WTC11 (cell line): ENCODE data around the gene XIAP. TPM values are rescaled to one million over a fixed set of nuclear protein-coding genes. Genes with fewer than 3 reads are reported as not detected.
"Not testable (repeated sequence)": the region's sequence is repeated elsewhere in the genome, so short reads cannot be mapped to it uniquely, and the experiment has no call there.

ENCODE experiments used
- ATAC-seq: fragments of 200-7000 bp; cut with Tn5 transposase; 2 replicates; pipeline ENCODE4 v1.10.0; 2021; ENCODE audit warnings: mild to moderate bottlenecking, moderate library complexity
- Bru-seq: library from RNA; stranded (reverse); fragments of 400-500 nt; gene quantifications from one replicate; lab custom pipeline; 2021; lab: Mats Ljungman, UMichigan
- CTCF ChIA-PET: fragments of 300-600 bp; sonication (Branson Sonifier 250); formaldehyde crosslinking; loops from one replicate; lab custom pipeline; 2021; ENCODE audit warnings: antibody characterized with exemption; lab: Charles Lee
- POLR2A ChIA-PET: fragments of 350-600 bp; sonication (Branson Sonifier 250); formaldehyde crosslinking; loops from one replicate; lab custom pipeline; 2021; ENCODE audit warnings: antibody characterized with exemption; lab: Charles Lee
- DNase-seq: peaks from one replicate; pipeline ENCODE4 v3.0.0; 2021; ENCODE audit warnings: low spot score
- H3K27ac Mint-ChIP-seq: 2 replicates; pipeline ENCODE4 v1.8.0; 2021; ENCODE audit warnings: mixed read lengths
- H3K27me3 Mint-ChIP-seq: 2 replicates; pipeline ENCODE4 v1.8.0; 2021; ENCODE audit warnings: low read depth, mild to moderate bottlenecking, moderate library complexity, mixed read lengths
- H3K36me3 Mint-ChIP-seq: 2 replicates; pipeline ENCODE4 v1.8.0; 2021; ENCODE audit warnings: mixed read lengths
- H3K4me1 Mint-ChIP-seq: 2 replicates; pipeline ENCODE4 v1.8.0; 2022; ENCODE audit warnings: mixed read lengths
- H3K4me3 Mint-ChIP-seq: 2 replicates; pipeline ENCODE4 v1.8.0; 2021; ENCODE audit warnings: mild to moderate bottlenecking, moderate library complexity, mixed read lengths
- H3K9me3 Mint-ChIP-seq: 2 replicates; pipeline ENCODE4 v1.8.0; 2021; ENCODE audit warnings: mixed read lengths
- ARID4B ChIP-seq: sonication (generic); formaldehyde crosslinking; IDR thresholded peaks from 2 replicates; pipeline ENCODE4 v1.8.0; 2023; ENCODE audit warnings: missing genetic modification reagents, mild to moderate bottlenecking, borderline replicate concordance
- EMX1 ChIP-seq: fragments of 250-450 bp; sonication (Bioruptor Pico); IDR thresholded peaks from 2 replicates; pipeline ENCODE4 v1.8.0; 2021; ENCODE audit warnings: mild to moderate bottlenecking
- ERG ChIP-seq: fragments of 250-450 bp; sonication (Bioruptor Pico); IDR thresholded peaks from 2 replicates; pipeline ENCODE4 v1.8.0; 2021; ENCODE audit warnings: mild to moderate bottlenecking
- MLX ChIP-seq: sonication (generic); formaldehyde crosslinking; IDR thresholded peaks from 2 replicates; pipeline ENCODE4 v1.8.1; 2023; ENCODE audit warnings: mild to moderate bottlenecking, missing genetic modification reagents, moderate library complexity
- MXD4 ChIP-seq: fragments of 250-450 bp; sonication (Bioruptor Pico); IDR thresholded peaks from 2 replicates; pipeline ENCODE4 v1.8.0; 2021; ENCODE audit warnings: mild to moderate bottlenecking, moderate library complexity, borderline replicate concordance
- PREB ChIP-seq: sonication (generic); formaldehyde crosslinking; IDR thresholded peaks from 2 replicates; pipeline ENCODE4 v1.8.1; 2022; ENCODE audit warnings: mild to moderate bottlenecking, missing genetic modification reagents, moderate library complexity, borderline replicate concordance
- PRRX2 ChIP-seq: fragments of 250-450 bp; sonication (Bioruptor Pico); IDR thresholded peaks from 2 replicates; pipeline ENCODE4 v1.8.0; 2021; ENCODE audit warnings: mild to moderate bottlenecking
- USF1 ChIP-seq: sonication (generic); formaldehyde crosslinking; IDR thresholded peaks from 2 replicates; pipeline ENCODE4 v1.8.0; 2022; ENCODE audit warnings: mild to moderate bottlenecking, missing genetic modification reagents
- ZNF232 ChIP-seq: sonication (generic); formaldehyde crosslinking; IDR thresholded peaks from 2 replicates; pipeline ENCODE4 v1.8.0; 2022; ENCODE audit warnings: mild to moderate bottlenecking, missing genetic modification reagents
- long read RNA-seq, 3 experiments: library from RNA in 1 of 3; library from capped mRNA in 1 of 3; library from polyadenylated mRNA in 1 of 3; unstranded in 2 of 3; stranded (forward) in 1 of 3; transcript quantifications; one replicate each; pipeline ENCODE4 v2.0.0, GENCODE V29; 2021
- total RNA-seq: library from RNA; stranded (reverse); gene quantifications from 3 replicates; pipeline ENCODE4 v1.2.3, GENCODE V29; 2021

Gene XIAP
- 31.4 to 40.7 TPM (median 38.5 TPM) in 3 replicates for total RNA-seq
- percentile 75 among the genes with signal in this experiment for Bru-seq, nascent RNA
- long read RNA-seq, experiment 1, full-length matches to known transcripts: 2 of 11 reads
- long read RNA-seq, experiment 1, partial matches to known transcripts: 0 of 11 reads
- long read RNA-seq, experiment 1, other reads (novel, unspliced or antisense): 9 of 11 reads
- long read RNA-seq, experiment 2, partial matches to known transcripts: 0 of 19 reads
- long read RNA-seq, experiment 2, other reads (novel, unspliced or antisense): 18 of 19 reads
- long read RNA-seq, experiment 3, full-length matches to known transcripts: 2 of 3 reads
- long read RNA-seq, experiment 3, partial matches to known transcripts: 0 of 3 reads
- long read RNA-seq, experiment 3, other reads (novel, unspliced or antisense): 1 of 3 reads

- peak within 1 kb of the TSS; percentile 98 for H3K27ac Mint-ChIP-seq
- ATAC-seq (peak; percentile 90), DNase-seq (peak; percentile 77)
- POLR2A ChIA-PET: interaction anchor here (0.5 to 0.9 kb wide), 2 partner anchors 27 to 102 kb away, joined by 3 to 4 read pairs; no protein-coding TSS in a partner anchor
- H3K4me1 Mint-ChIP-seq: peaks cover 18% of the 10 kb centered on the region
- no peaks in the 10 kb centered on the region for H3K9me3 Mint-ChIP-seq
- TF ChIP-seq USF1 (CRISPR knock-in tag) (peak; percentile 26; the same call in 1 of the 2 replicates), MXD4 (no peak), ERG (CRISPR knock-in tag) (no peak), MLX (no peak), PREB (no peak), EMX1 (no peak)
- no peaks in the 10 kb centered on the region; the same call in 1 of the 2 replicates for H3K27me3 Mint-ChIP-seq
- H3K36me3 Mint-ChIP-seq: no peaks in the 10 kb centered on the region; the same call in 1 of the 2 replicates
- CTCF ChIA-PET: interaction anchor here (0.6 to 2.0 kb wide), 4 partner anchors 26 to 238 kb away, joined by 3 to 6 read pairs (median 4); no protein-coding TSS in a partner anchor
- H3K4me3 Mint-ChIP-seq: peak within 1 kb of the TSS; percentile 79
Measured at GRCh38 chrX:123859846-123860838, at the start of gene XIAP. TSS of gene XIAP (plus strand) at chrX:123860053. CDS start at chrX:123885663, 25,610 bp downstream.

GRCh38 chrX:123814343-123814742 is 45.5 kb upstream of the XIAP start:
- Mint-ChIP-seq H3K4me3 (no peak overlapping the region), H3K27me3 (no peaks in the 10 kb centered on the region), H3K4me1 (no peaks in the 10 kb centered on the region), H3K9me3 (no peaks in the 10 kb centered on the region), H3K36me3 (no peaks in the 10 kb centered on the region), H3K27ac (no peak overlapping the region)
- ChIA-PET POLR2A (no interaction called here), CTCF (no interaction called here)
- ATAC-seq: no peak
- TF ChIP-seq PRRX2 (CRISPR knock-in tag) (no peak), EMX1 (no peak), ERG (CRISPR knock-in tag) (no peak), ARID4B (CRISPR knock-in tag) (no peak), ZNF232 (no peak)
- no peak for DNase-seq

GRCh38 chrX:123814934-123815394 is 44.9 kb upstream of the XIAP start:
- CTCF ChIA-PET, ATAC-seq, H3K4me1 Mint-ChIP-seq, H3K27me3 Mint-ChIP-seq, POLR2A ChIA-PET, H3K36me3 Mint-ChIP-seq, DNase-seq, H3K4me3 Mint-ChIP-seq, H3K9me3 Mint-ChIP-seq, H3K27ac Mint-ChIP-seq: not testable (repeated sequence)
